SHP77 treated with DMSO at 0.1 percent for 48 hours (cell line): Measurements from ENCODE around the gene WDPCP.
"Not testable (repeated sequence)": the region's sequence is repeated elsewhere in the genome, so short reads cannot be mapped to it uniquely, and the experiment has no call there.

Experiments
- DNase-seq: peaks from one replicate; lab custom pipeline; 2025; lab: John Stamatoyannopoulos, UW

The WDPCP gene

DNA sequence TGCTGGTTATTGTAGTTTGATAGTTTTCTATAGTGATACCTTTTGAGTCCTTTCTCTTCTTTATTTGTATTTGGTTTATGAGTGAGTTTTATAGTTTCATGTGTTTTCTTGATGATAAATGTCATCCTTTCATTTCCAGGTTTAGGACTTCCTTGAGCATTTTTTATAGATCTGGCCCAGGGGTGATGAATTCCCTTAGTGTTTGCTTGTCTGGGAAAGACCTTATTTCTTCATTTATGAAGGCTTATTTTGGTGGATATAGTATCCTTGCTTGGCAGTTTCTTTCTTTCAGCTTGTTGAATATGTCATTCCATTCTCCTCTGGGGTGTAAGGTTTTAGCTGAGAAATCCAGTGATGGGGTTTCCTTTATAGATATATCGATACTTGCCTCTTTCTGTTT is 483.8 kb downstream of the WDPCP start:
- no peak for DNase-seq

DNA sequence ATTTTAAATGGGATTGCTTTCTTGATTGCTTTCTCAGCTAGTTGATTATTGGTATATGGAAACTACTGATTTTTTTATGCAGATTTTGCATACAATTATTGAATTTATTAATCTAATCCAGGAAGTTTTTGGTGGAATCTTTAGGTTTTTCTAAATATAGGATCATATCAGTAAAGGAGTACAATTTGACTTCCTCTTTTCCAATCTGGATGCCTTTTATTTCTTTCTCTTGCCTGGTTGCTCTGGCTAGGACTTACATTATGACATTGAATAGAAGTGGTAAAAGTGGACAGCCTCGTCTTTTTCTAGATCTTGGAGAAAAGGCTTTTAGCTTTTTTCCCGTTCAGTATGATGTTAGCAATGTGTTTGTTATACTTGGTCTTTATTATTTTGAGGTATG is 486.3 kb downstream of the WDPCP start:
- DNase-seq, result no peak

DNA sequence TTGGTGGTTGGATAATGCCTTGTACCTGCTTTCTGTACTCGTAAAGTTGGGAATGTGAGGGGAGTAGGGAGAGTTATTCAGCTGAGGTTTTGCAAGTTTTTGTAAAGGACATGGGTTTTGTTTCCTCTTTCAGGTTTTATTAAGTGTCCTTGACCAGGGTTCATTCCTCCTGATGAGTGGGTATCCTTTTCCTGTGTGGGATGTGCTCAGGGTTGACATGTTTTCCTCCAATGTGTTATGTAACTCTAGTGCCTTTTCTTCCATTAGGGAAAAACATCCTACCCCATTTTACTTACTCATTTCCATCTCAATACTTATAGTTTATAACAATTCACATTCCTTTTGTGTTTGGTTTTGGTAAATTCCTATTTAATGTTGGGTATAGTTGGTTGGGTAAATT is 489.2 kb downstream of the WDPCP start:
- no peak for DNase-seq

DNA sequence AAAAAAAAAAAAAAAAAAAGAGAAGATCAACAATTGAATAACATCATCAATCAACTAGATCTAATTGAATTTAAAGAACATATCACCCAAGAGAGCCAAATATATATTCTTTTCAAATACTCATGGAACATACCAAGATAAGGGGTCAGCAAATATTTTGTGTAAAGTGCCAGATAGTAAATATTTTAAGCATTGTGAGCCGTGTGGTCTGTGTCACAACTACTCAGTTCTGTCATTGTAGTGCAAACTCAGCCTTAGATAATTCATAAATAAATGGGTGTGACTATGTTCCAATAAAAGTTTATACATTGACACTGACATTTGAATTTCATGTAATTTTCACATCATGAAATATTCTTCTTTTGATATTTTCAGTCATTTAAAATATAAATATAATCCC is 491.8 kb downstream of the WDPCP start:
- no peak for DNase-seq

DNA sequence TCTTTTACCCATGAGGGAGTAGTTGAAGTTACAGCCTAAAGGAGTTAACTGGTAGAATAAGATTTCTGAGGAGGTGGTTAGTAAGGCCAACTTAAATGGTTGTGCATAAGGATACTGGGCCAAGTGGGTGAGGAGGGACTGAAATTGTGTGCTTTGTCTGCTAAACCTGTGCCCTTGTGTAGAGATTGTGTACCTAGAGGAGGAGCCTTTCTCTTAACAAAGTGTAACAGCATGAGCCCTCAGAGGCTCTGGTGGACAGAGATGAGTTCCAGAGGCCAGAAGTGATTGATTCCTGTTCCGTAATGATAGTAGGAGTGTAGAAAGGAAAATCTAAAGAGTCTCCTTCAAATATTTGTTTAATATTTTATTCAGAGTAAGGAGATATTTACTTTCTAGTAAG is 494.8 kb downstream of the WDPCP start:
- DNase-seq, result no peak

DNA sequence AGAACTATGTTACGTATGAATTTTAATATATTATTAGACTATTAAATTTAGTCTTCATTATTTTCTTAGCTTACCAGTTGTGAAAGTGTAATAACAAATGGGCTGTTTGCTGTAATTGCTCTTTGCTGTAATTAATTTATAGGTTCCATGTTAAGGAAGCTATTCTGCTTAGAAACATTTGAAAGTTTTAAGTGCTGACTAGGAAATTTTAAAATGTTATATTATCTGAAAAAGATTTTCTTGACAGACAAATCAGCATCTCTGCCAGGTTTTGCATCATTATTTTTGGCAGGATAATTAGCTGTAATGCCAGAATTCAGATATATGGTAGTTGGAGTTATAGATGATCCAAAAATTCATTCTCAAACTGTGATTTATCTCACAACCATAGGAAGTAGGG is 495.4 kb downstream of the WDPCP start:
- DNase-seq, result no peak

DNA sequence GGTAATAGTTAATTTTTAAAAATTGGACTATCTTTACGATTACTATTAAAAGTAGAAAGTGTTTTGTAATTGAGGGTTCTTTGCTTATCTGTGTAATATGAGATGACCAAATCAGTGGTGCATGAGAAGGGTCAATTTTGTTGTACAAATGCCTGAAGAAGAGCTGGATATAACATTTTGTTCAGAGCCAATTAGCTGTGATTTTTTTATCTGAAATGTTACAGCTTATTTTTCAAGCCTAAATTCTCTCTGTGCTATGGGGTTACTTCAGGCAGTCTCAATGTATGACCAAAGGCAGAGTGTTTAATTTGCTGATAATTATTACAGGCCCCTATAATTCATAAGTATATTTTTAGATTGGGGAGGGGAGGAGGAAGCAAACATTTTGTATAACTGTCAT is 495.9 kb downstream of the WDPCP start:
- DNase-seq, result no peak

DNA sequence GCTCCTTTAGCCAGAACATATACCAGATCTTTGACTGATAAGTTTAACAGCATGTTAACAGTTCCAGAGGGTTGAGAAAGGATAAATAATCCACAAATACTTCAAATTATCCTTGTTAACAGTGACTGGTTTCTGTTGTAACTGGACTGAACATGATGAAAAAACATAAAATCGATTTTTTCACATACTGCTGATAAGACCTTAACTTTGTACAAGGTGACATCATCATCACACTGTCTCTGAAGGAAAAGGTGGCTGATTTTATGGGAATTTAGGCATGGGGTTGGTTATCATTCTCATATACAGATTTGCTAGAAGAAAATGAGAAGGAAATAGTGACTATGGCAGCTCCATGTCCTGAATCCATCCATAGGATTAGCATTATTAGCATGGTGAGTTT is 501.6 kb downstream of the WDPCP start:
- DNase-seq, result no peak

DNA sequence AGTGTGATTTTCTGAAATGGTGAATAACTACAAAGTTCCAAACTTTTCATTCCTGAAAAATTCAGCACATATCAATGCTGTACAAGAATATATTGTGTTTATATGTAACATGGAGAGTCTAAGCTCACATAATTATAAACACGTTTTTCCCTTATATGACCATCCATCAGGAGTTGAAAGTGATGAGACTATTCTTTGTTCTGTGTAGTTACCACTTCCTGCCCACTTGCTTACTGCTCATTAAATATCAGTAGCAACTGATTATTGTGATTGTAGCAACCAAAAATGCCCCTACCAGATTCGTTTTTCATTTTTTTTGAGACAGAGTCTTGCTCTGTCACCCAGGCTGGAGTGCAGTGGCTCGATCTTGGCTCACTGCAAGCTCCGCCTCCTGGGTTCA is 506.9 kb downstream of the WDPCP start:
- no peak for DNase-seq

DNA sequence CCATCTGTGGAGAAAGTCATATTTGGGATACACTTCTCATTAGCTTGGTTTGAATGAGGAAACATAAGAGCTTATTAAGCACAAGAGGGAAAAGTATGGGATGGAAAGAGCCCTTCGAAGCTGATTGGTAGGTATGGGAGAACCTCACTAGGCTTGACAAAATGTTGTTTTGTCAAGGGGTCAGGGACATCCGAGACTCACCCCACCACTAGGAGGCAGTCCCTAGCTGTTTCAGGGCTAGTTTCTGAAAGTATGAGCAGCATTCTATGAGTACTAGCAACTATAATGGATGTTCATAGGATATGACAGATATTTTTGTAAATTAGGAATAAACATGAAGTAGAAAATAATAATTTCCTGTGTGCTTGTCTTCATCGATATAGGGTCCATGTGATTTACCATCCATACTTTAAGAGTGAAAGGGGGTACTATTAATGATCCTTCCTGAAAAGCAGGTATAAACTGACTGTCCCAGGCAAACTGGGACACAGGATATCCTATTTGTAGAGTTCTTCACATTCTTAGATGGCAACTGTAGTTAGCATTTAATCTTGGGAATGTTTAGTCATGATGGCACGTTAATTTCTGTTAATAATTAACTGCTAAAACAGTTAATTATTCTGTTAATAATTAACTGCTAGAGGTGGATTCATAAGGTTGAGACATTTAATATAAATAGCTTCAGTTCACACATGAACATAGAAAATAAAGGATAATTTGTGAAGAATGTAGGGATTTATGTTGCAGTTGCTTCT is 509.2 kb downstream of the WDPCP start:
- DNase-seq, result no peak

DNA sequence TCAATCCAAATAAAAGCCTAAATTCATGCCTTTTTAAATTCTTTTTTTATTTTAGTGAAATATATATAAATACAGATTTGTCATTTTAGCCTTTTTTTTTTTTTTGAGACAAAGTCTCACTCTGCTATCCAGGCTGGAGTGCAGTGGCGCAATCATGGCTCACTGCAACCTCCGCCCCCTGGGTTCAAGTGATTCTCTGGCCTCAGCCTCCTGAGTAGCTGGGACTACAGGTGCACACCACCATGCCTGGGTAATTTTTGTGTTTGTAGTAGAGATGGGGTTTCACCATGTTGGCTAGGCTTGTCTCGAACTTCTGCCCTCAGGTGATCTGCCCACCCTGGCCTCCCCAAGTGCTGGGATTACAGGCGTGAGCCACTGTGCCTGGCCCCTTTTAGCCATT is 513.9 kb downstream of the WDPCP start:
- DNase-seq, result not testable (repeated sequence)

DNA sequence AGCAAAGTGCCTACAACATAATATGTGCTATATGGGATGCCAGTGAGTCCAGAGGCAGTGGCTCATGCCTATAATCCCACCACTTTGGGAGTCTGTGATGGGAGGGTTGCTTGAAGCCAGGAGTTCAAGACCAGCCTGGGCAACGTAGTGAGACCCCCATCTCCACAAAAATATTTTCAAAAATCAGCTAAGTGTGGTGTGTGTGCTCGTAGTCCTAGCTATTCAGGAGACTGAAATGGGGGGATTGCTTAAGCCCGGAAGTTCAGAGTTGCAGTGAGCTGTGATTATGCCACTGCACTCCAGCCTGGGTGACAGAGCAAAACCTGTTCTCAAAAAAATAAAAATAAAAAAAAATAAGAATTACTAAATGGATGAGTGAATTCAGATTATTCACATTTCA is 514.3 kb downstream of the WDPCP start:
- no peak for DNase-seq

DNA sequence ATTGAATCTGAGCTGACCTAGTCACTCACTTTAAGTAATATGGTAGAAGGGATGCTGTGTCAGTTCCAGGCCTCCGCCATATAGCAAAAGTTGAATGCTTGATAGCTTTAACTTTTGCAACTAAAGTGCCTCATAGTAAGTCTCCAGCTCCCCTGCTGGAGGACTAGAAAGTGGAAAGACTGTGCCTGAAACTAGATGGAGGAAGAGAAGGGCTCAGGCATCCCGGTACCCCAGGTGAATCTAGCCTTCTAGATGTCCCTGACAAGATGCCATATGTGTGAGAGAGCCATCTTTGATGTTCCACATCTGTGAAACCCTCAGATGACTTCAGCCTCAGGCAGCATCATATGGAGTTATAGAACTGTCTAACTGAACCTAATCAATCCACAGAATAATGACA is 516.6 kb downstream of the WDPCP start:
- DNase-seq, result no peak
